ENCODE data around the gene ARPP21. TPM values are rescaled to one million over a fixed set of nuclear protein-coding genes. Genes with fewer than 3 reads are reported as not detected.

ARPP21 gene
- total RNA-seq, 1 donor from 2014 or later: 0.29 TPM

DNA sequence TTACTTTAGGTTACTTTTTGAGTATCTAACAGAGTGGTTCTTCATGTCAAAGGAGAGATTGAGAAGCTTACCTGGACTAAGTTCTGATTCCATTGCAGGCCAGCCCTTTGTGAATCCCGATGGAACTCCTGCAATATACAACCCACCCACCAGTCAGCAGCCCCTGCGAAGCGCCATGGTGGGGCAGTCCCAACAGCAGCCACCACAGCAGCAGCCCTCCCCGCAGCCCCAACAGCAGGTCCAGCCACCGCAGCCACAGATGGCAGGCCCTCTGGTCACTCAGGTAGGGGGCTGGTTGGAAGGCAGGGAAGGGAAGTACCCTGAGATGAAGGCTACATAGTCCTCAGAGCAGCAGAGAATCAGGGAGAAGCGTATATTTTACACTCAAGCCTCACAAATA lies 97.8 kb downstream of the ARPP21 start:
- no peak for DNase-seq (ENCODE audit: low spot score)

- DNase-seq (ENCODE audit: low spot score): no peak
These were observed 98.2 kb downstream of the ARPP21 start for GRCh38 chr3:35737527-35737926.

GRCh38 chr3:35737934-35738706 lies 98.8 kb downstream of the ARPP21 start:
- no peak for DNase-seq (ENCODE audit: low spot score)

GRCh38 chr3:35739181-35739809 lies 100.0 kb downstream of the ARPP21 start:
- no peak for DNase-seq (ENCODE audit: low spot score)

DNA sequence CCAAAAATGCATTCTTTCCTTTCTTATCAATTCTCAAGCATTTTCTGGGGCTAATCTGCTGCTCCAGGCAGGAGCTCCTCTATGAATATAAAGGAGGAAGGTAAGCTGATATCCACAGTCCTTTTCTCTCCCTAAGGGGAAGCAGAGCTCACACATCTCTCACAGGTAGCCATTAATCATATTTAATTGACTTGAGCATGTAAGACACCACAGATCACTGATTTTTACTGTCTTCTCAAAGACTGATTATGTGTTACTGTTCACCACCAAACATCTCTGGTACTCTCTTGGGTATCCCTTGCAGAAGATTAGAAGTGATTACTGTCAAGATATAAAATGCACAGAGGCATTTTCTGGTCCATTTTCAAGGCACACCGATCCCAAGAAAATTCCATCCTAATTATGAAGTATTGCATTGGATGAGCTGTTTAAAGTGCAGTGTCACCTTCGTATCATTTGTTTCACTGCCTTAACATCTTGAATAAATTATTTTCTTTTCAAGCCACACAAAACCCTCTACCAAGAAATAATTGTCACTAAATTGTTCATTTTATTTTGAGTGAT lies 100.7 kb downstream of the ARPP21 start:
- no peak for DNase-seq (ENCODE audit: low spot score)

DNA sequence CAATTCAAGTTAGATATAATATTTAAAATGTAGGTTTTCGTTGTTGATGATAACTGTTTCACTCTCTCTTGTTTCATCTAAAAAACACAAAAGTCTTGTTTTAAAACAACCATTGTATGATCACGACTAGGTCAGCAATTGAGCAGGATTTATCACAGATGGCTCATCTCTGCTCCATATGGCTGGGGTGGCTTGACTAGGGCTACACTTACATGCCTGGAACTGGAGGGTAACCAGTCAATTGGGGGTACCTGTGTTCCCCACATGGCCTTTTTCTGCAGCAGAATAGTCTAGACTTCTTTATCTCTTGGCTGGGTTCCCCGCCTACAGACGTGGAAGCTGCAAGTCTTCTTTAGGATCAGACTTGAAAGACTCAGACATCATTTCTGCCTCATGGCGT lies 103.9 kb downstream of the ARPP21 start:
- no peak for DNase-seq (ENCODE audit: low spot score)

- DNase-seq (ENCODE audit: low spot score): no peak
These were observed 105.1 kb downstream of the ARPP21 start for GRCh38 chr3:35744419-35744818.

DNA sequence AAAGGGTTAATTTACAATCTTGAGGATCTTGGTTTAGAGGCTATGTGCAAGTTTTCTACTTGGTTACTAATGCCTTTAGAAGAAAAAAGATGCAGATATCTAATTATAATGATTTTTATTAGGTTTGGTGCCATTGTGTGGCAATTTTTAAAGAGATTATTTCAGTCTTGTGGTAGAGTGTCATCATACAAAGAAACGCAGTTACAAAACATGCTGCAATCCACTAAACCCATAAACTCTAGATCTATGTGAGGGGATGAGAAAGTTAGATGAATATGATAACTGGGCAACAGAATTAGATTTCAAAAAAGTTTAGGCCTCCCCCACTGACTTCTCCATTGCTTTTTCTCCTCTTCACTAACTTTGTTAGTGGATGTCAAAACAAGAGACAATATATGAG lies 106.0 kb downstream of the ARPP21 start:
- no peak for DNase-seq (ENCODE audit: low spot score)

GRCh38 chr3:35745802-35746484 lies 106.6 kb downstream of the ARPP21 start:
- DNase-seq (ENCODE audit: low spot score): no peak

GRCh38 chr3:35746492-35746891 lies 107.2 kb downstream of the ARPP21 start:
- no peak for DNase-seq (ENCODE audit: low spot score)

DNA sequence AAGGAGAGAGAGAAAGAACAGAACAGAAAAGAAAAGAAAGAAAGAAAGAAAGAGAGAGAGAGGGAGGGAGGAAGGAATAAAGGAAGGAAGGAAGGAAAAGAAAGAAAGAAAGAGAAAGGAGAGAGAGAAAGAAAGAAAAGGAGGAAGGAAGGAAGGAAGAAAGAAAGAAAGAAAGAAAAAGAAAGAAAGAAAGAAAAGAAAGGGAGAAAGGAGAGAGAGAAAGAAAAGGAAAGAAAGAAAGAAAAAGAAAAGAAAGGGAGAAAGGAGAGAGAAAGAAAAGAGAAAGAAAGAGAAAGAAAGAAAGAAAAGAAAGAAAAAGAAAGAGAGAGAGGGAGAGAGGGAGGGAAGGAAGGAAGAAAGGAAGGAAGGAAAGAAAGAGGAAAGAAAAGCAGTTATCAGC lies 108.8 kb downstream of the ARPP21 start:
- DNase-seq (ENCODE audit: low spot score): no peak

GRCh38 chr3:35751207-35751606 lies 111.9 kb downstream of the ARPP21 start:
- DNase-seq (ENCODE audit: low spot score): no peak

GRCh38 chr3:35757991-35758757 lies 118.8 kb downstream of the ARPP21 start:
- no peak for DNase-seq (ENCODE audit: low spot score)

DNA sequence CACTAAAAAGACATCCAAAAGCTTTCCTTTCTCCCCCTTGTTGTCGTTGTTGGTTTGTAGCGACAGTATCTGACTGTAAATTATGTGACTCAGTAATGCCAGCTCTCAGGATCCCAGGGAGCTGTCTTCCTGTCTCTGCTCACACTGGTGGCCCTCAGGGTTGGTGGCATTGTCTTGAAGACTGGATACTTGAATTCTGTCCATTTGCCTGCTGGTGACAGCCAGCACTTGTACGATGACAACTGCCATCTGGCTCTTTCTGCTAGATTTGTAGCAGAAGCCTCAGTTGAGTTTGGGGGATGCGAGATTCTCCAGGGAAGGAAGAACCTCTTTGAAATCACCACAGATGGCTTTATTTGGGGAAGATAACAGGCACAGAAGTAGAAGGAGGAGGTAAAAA lies 120.8 kb downstream of the ARPP21 start:
- no peak for DNase-seq (ENCODE audit: low spot score)

DNA sequence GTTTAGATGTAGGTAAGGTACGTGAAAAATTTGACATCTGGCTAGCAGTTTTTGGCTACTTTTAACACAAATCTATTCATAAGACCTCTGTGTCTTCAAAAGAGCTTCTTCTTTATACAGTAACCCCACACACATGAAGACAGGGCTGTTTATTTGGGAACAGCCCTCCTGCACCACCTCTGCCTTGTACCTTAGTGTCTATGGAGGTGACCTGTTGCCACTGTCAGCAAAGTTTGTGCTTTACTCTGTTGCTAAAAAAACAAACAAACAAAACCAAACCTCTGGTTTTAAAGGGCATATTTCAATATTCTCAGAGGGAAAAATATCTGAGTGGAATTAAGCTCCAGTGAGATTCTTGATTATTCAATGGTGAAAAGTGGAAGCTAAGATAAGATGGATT lies 122.0 kb downstream of the ARPP21 start:
- DNase-seq (ENCODE audit: low spot score): no peak

DNA sequence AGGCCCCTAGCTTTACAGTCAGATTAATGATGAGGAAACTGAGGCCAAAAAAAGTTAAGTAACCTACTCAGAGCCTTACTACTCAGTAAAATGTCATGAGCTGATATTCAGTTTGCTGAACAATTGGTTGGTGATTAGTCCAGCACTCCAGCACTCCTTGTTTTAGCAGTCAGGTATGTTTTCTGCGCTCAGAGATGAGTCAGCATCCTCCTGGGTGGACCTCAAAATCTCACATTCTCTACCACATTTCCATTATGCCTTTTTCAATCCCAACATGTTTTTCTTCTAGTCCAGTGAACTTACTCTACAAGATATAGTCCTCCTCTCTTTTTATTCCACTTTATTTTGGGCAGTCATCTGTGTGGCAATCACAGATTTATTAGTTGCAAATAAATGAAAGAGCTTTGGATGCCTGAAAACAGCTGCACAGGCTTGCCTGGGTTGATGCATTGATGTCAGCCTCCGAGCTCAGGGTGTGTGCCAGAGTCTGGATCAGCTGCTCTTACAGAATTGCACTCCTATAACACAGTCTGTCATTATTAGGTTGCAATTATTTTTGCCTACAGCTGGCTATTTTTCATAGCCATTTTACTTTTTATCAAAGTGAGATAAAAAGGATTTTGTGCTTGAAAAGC lies 133.2 kb downstream of the ARPP21 start:
- no peak for DNase-seq (ENCODE audit: low spot score)

DNA sequence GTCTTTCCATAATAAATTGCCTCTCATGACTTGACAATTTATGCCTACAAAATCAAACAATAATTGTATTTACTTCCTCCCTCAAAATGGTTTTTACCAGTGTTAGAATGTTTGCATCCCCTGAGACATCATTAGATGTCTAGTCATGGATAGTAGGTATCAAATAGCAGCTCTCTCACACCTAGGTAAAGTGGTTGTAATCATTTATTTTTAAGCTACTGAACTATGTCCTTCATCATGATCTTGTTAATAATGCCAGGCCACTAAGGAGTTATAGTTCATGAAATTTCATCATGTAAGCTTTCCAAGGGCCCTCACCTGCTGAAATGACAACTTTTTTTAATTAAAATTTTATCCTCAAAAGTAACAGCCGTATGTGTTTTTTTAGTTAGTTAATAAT lies 134.1 kb downstream of the ARPP21 start:
- DNase-seq (ENCODE audit: low spot score): no peak

DNA sequence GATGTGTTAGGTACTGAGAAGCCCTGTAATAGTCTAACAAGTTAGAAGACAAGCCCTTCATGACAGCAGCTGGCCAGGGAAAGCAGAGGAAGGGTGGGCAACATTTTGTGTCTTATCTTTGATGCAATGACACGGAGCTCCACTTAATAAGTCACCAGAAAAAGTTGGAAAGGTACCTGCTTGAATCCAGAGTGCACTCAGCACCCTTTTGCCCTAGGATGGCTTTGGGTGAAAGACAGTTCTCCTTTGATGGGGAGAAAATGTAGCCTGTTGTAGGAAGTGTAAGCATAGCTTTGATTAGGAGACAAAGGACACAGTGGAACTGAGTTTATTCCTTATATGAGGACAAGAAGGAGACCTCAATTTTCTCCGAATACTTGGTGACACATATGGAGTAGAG lies 137.0 kb downstream of the ARPP21 start:
- DNase-seq (ENCODE audit: low spot score): no peak

DNA sequence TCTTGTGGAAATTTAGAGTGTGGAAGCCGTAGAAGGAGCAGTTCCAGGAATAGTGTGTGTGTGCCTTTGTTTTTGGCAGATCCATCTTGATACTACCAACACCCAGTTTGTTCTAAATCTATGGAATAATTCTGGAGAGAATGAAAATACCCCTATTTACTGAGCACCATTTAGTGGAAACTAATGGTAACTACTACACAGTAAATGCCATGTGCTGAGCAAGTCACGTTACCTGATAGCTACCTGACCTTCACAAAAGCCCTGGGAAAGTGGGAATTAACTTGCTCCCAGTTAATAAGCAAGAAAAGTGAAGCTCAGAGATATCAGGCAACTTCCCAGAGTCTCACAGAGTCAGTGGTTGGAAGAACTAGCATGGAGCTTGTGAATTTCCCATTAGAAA lies 137.7 kb downstream of the ARPP21 start:
- DNase-seq (ENCODE audit: low spot score): no peak

- DNase-seq (ENCODE audit: low spot score): no peak
These were observed 138.5 kb downstream of the ARPP21 start for GRCh38 chr3:35777563-35778554.
